NCI-H146 treated with DMSO at 0.1 percent for 48 hours (cell line): ENCODE measurements around the gene STARD5.
"Not testable (repeated sequence)": the region's sequence is repeated elsewhere in the genome, so short reads cannot be mapped to it uniquely, and the experiment has no call there.

ENCODE experiments used
- DNase-seq: peaks from one replicate; lab custom pipeline; 2025; ENCODE audit not compliant: unreplicated experiment; lab: John Stamatoyannopoulos, UW

Gene STARD5

DNA sequence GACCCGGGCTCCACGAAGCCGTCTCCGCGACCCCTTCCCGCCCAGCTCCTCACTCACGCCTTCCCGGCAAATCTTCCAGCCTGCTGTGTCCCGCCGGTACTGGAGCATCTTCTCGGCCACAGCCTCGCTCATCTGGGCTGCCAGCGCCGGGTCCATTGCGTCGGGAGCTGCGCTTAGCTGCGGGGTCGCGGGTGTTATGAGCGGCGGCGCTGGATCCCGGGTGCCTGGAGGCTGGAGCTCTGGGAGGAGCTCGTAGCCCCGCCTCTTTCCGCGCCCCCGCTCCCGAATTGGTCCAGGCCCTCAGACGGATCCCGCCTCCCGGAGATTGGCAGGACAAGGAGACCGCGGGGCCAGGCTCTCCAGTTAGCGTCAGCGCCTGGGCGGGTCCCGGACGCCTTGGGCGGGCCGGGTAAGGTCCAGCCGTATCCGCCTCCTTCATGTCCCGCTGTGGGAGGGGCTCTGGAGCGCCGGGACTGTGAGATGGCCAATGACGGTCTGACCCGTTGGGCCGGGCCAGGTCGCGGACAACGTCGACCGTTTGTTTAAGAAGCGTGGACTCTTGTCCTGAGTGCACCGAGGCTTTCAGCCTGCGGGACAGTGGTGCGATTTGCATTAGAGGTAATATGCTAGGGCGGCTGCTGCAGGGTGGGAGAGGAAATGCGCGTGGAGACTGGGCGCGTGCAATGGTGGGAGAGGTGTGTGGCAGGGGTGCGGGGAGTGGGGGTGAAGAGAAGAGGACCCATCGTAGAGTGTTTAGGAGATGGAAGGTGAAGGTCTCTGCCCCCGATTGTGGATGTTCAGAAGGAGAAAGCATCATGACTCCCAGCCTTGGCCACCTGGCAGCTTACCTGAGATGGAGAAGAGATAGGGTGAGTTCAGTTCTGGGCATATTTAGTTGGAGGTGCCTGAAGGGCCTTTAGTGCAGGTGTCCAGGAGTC is at the start of gene STARD5:
TSS of gene STARD5 (minus strand) at position 198 of the 938 bp plus-strand sequence. CDS start at position 156, 42 bp downstream.
- DNase-seq: peak; percentile 87

DNA sequence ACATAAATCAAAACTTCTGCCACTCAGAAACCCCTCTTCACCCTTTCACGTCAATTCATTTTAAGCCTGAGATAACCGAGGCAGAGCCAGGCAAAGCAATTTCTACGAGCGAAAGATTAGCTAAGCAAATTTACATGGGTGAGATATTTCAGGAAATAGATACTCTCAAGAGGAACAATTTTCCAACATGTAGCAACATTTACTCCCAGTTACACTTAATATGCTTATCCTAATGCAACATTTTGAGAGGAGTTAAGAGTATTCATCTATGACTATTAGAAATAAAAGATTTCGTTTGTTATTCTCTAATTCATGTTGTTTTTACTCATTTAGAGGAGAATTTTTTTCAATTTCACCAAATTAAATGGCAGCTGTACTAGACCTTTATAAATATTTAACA is 49.2 kb upstream of the STARD5 start:
- no peak for DNase-seq

GRCh38 chr15:81372575-81372974 is 48.6 kb upstream of the STARD5 start:
- no peak for DNase-seq

DNA sequence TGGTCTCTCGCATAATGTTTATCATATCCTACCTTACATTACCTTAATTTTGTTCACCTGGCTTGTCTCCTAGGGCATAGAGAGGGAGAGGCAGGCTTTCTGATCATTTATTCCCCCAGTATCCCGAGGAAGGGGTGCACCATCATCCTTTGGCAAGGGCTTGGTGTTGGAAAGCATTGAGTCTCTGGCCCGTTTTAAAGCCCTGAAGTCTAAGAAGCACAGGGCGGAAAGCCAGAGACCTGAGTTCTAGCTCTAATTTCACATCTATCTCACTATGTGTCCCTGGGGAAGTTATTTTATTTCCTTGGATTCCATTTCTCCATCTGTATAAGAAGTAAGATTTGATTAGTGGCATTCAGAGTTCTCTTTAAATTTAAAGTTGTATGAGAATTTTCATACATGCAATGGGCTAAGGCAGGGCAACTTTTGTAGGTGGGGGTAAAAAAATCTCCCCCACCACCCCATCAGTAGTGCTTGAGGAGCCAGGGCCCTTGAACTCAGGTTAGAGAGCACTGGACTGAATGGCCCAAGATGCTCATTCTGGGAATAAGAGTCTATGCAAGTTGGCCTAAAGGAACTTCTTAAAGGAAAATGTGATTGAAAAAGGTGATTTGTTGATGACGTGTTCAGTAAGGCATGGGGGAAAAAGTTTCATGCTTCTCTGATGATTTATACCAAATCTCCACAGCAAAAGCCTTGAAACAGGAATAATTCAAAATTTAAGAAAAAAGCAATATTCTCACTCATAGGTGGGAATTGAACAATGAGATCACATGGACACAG is 40.0 kb upstream of the STARD5 start:
- no peak for DNase-seq

DNA sequence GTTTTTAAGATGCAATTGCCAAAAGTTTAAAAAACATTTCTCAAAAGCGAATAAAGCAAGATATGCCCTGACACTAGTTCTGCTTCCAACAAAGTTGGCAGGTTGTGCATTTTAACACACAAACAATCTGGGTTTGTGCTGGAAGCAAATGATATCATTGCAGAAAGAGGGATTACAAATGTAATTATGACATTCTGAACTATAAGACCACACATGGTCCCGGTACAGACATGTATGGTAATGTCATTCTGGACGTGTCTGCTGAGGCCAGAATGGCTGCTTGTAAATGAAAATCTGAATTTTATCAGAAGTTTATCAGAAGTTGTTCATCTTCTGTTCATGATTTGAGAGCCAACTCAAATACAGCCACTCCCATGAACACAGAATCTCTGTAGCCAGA is 39.3 kb upstream of the STARD5 start:
- no peak for DNase-seq

DNA sequence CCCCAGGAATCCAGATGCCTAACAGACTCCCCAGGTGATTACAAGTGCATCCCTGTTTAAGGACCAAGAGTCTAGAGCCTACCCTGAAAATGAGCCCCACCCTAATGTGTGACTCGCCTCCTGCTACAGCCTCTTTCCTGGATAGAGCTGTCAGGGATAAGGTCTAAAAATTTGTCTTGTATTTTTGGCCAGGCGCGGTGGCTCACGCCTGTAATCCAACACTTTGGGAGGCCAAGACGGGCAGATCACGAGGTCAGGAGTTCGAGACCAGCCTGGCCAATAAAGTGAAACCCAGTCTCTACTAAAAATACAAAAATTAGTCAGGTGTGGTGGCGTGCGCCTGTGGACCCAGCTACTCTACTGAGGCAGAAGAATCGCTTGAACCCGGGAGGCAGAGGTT is 38.8 kb upstream of the STARD5 start:
- DNase-seq: no peak

GRCh38 chr15:81361891-81362290 is 38.0 kb upstream of the STARD5 start:
- no peak for DNase-seq

DNA sequence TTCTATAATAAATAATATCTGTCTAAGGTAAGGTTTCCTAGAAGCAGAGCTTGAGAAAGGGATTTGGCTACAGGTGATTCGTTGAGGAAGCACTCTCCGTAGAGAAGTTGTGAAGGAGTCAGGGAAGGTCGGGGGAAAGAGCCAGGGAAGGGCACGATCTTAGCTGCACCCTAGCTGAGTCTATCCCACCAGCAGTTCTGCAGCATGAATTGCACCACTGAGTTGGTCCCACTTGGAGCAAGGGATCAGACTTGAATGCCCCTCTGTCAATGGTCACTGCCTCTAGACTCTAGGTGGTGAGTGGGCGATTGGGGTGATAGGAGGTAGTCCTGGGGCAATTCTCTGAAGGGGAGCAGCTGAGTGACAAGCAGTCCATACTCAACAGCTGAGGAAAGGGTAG is 36.5 kb upstream of the STARD5 start:
- DNase-seq: no peak

DNA sequence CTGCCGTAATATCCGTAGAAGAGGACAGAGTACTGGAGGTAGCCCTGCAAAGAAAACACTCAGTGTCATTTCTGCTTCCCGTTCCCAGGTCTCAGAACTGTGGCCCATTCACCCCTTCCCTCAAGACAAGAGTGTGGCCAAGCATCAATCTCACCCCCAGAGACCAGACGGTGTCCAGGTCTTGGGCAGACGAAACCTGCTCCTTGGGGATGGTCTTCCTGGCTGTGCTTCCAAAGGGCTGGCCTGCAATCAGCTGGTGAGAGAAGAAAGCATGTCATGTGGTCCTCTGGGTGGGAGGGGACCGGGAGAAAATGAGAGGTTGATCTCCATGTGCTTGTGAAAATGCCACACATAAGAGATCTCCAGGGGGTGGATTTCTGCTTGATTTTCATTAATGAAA is 34.3 kb upstream of the STARD5 start:
- DNase-seq: no peak

- no peak for DNase-seq
Measured at GRCh38 chr15:81357180-81357686, 33.3 kb upstream of the STARD5 start.

DNA sequence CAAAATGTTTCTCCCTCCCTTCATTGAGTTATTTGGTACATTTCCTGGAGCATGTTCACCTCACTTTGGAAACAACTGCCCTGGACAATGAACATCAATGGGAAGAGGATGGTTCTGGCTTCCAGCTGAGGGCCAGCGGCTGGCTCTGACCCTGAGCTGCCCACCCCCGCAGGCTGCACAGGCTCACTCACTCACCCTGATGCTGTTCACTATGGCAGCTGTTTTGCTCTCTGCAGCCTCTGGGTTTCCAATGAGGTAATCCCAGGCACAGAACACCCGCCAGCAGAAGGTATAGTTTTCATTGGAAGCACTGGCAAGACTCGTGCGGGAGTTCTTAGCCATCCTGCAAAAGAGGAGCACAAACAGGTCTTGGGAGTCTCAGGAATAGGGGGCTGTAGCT is 32.3 kb upstream of the STARD5 start:
- no peak for DNase-seq

GRCh38 chr15:81351651-81352050 is 27.7 kb upstream of the STARD5 start:
- DNase-seq: no peak

DNA sequence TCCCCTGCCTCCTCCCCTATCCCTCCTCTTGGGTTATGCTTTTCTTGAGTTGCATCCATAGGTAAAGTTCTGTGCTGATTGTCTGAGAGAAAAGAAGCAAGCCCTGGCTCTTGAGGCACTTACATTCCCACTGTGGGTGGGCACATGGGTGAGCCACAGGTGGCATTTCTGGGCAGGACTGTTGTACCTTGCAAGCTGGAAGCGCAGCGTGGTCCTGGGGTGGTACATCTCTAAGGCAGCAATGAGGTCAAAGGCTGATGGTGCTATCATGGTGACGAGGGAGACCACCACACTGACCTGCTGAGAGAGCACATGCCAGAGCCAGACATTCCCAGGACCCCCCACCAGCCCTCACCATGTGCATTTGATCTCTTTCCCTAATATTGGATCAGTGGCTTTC is 25.3 kb upstream of the STARD5 start:
- no peak for DNase-seq

GRCh38 chr15:81348691-81349090 is 24.8 kb upstream of the STARD5 start:
- DNase-seq: not testable (repeated sequence)

DNA sequence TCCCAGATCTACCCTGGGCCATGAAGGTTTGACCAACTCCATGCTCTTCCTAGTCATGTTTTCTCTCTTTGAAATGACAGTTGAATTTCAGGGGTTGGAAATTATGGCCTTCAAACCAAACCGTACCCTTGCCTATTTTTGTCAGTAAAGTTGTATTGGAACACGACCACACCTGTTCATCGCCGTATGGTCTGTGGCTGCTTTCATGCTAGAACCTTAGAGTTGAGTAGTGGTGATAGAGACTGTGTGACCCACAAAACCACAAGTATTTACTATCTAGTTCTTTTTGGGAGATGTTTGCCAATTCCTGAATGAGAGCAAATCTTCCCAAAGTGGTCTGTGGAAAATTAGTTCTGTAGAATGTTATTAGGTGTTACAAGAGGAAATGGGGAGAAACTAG is 24.0 kb upstream of the STARD5 start:
- no peak for DNase-seq

DNA sequence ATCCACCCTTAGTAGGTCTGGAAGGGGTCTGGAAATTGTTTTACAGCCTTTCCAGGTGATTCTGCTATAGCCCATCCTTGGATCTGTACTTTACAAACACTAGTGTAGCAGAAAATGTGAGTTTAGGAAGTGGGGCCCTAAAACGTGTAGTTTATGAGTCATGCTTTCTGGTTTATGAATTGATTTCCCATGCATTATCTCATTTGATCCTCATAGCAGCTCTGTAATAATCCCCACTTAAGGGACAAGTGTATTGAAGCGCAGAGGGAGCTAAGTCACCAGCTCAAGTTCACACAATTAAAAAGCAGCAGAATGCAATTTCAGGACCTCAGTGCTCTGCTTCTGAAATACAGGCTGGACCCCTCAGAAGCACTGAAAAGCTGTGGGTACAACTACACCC is 22.7 kb upstream of the STARD5 start:
- no peak for DNase-seq

DNA sequence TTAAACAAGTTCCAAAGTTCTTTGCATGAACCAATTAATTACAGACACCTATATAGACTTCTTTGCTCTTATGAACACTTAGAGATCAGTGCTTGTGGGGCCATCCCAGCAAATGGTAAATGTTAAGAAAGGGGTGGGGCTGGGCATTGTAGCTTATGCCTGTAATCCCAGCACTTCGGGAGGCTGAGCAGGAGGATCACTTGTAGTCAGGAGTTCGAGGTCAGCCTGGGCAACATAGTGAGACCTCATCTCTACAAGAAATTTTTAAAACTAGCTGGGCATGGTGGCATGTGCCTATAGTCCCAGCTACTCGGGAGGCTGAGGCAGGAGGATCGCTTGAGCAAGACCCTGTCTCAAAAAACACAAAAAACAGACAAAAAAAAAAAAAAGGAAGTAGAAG is 19.4 kb upstream of the STARD5 start:
- no peak for DNase-seq

- DNase-seq: no peak
Measured at GRCh38 chr15:81341351-81341750, 17.4 kb upstream of the STARD5 start.

GRCh38 chr15:81339851-81340250 is 15.9 kb upstream of the STARD5 start:
- DNase-seq: no peak

- DNase-seq: no peak
Measured at GRCh38 chr15:81339321-81339720, 15.4 kb upstream of the STARD5 start.

- no peak for DNase-seq
Measured at GRCh38 chr15:81338170-81339007, 14.4 kb upstream of the STARD5 start.
